ENCODE data around the gene CDK8. TPM values are rescaled to one million over a fixed set of nuclear protein-coding genes. Genes with fewer than 3 reads are reported as not detected.

The CDK8 gene
- total and polyA plus RNA-seq, 9 of the 15 experiments (the other 6 are each of a cell fraction or from before 2014, with no cell fraction given): 11.3 to 33.7 (median 20.3) TPM

- TF ChIP-seq ZNF609 (CRISPR knock-in tag; IDR thresholded peaks at IDR 0.05; ENCODE audit: borderline replicate concordance) (no peak), ZNF589 (CRISPR knock-in tag; IDR thresholded peaks at IDR 0.05; ENCODE audit: low read depth) (no peak), SOX6 (IDR thresholded peaks at IDR 0.05) (no peak), ZNF717 (CRISPR knock-in tag; IDR thresholded peaks at IDR 0.05) (no peak), ZNF780A (CRISPR knock-in tag; IDR thresholded peaks at IDR 0.05) (no peak), MCM7 (IDR thresholded peaks at IDR 0.05) (no peak), MCM2 (IDR thresholded peaks at IDR 0.05; ENCODE audit: low read depth) (no peak), KAT8 (IDR thresholded peaks at IDR 0.05; ENCODE audit: low read depth) (no peak), SMARCE1 (IDR thresholded peaks at IDR 0.05) (no peak), KHSRP (IDR thresholded peaks at IDR 0.05) (no peak), RB1 (IDR thresholded peaks at IDR 0.05; ENCODE audit: low read depth) (no peak), E2F5 (CRISPR knock-in tag; IDR thresholded peaks at IDR 0.05) (no peak)
Observed at GRCh38 chr13:26325876-26326275, 71.9 kb downstream of the CDK8 start (continued).

All from K562 (cell line).